Activated naive CD4-positive, alpha-beta T cell treated with anti-CD3 and anti-CD28 coated beads, Interleukin-2, amount 50 U/mL, for 16 hours (primary cell): ENCODE data around the gene TENT4A.
A peak's percentile ranks its signal among the peaks of the same experiment; 100 is the strongest.

ENCODE experiments used
- DNase-seq: peaks from one replicate; pipeline ENCODE4 v3.0.0-alpha.2; 2020

TENT4A gene

DNA sequence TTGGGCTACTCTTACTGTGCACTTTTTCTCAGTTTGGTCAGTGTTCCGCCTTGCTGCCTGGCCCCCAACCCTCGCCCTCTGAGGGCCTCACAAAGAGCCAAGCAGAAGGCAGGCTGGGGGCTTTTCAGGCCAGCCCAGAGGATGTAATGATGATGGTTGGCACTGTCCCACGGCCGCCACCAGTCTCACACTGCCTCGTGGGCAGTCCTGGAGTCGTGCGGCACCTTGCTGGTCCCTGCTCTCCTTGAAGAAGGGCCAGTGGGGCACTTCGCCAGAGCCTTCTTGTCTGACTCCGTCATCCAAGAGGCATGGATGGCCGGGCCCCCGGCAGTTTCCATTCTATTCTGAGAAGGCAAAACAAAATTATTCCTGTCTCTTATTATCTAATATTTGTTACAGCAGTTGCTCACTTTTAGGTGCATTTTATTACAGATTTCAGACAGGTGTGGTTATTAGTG is 21.0 kb downstream of the TENT4A start:
- no peak for DNase-seq

DNA sequence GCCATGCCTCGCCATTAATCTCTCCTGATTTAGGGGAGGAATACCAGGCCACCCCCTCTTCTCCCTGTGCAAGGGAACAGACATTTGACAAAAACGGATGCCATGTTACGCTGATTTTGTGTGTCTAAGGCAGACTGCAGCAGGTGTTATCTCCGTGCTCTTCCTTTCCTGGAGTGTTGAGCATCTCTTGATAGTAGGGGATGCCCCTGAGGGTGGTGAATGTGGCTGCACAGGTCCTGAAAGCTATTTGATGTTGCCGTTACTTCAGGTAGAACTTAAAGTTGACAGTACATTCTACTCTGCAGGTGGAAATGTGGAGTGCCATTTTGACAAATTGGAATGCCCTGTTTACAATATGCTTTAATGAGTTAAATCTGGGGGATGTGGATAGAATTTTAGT is 21.5 kb downstream of the TENT4A start:
- DNase-seq: no peak

- DNase-seq: no peak
These were observed 22.9 kb downstream of the TENT4A start for GRCh38 chr5:6736106-6736505.

DNA sequence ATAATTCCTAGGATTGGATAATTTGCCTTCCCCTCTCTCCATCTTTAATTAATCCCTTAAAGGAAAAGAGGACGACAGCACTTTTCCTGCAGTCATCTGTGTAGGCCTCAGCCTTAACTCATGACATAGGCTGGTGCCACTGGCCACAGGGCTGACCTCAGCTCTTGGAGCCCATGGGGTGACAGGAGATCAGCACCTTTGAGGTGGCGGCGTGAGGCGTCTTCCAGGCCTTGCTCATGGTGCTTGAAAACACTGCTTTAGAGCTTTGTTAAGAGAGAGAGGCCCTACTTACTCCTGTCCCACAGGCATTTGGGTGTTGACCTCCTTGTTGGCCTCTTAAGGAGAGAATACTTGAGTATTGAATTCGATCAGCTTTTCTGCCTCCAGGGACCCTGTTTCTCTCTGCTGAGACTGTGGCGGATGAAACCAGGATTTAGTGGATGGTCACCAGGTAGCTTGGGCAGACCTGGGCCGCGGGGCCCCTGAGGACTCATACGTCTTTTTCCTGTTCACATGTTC is 23.4 kb downstream of the TENT4A start:
- no peak for DNase-seq

DNA sequence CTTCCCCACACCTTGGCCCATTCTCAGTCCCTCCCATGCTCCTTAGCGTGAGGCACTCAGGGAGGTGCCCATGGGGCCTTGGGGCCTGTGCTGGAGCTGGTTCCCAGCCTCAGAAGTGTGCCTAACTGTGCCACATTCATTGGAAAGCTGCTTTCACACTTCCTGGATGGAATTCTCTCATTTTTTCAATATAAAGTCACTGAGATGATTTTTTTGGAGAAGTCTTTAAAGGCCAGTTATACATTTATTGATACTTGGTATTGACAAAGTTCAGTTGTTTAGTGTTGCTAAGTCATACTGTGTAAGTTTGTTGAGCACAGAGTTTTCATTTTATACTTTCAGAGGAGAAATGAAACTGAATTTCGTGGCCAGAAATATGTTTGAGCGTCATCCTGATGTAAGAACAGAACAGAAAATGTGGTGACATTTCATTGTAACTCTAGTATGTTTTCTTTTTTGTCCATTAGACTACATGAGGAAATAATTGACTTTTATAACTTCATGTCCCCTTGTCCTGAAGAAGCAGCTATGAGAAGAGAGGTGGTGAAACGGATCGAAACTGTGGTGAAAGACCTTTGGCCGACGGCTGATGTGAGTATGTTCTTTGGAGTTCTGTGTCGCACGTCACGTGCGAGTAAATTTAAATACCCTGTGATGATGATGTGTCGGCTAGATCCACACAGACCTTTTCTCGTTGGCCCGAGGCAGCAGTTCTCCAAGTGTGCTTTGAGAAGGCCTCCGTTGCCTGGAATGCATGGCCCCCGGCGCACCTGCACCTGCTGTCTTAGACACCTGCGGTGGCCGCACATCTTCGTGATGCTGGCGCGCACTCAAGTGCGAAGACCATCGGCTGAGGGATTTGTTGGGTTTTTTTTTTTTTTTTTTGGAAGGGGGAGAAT is 24.1 kb downstream of the TENT4A start:
- no peak for DNase-seq

GRCh38 chr5:6739603-6740002 is 26.4 kb downstream of the TENT4A start:
- no peak for DNase-seq

DNA sequence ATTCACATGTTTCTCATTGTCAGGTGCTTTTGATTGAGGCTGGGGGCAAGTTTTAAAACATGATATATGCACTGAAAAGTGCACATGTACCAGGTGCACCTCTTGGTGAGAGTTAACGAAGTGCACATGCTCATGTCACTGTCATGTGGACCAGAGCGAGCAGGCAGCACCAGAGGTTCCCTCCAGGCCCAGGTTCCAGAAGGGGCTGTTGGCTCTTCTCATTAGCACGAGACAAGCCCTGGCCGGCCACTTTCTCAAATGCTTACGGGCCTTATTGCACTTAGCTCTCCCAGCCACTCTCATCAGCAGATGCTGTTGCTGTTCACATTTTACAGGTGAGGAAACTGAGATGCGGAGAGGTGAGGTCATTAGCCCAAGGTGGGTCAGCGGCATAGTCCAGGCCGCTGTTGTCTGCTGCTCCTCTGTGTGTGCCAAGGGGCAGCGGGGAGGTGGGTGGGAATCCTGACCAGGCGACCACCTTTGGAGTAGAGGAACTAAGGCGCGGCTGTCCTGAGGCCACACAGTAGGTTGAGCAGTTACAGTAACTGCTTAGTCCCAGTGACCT is 27.4 kb downstream of the TENT4A start:
- no peak for DNase-seq

DNA sequence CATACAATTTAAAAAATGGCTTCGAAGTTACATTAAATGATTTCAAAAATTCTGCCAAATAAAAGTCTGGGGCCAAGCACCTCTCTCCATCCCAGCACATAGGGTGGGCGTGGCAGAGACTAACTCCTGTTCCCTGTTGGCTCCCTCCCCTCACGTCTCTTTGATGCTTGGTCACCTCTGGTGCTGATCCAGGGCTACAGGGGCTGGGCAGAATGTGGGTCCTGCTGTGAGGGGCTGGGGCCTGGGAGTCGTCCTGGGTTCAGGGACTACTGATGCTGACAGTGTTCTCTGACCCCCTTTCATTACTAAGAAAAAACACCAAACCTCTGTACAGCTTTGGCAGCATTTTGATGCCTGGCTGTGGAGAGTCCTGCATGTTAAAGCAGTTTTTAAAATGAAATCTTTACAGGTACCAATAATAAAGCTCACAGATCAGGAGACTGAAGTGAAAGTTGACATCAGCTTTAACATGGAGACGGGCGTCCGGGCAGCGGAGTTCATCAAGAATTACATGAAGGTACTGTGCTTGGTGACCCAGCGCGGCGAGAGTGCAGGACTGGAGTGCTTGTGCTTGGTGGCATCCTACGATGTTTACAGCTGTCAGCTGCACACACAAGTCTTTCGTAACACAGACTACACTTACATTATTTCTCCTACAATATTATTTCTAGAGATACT is 29.0 kb downstream of the TENT4A start:
- DNase-seq: no peak

DNA sequence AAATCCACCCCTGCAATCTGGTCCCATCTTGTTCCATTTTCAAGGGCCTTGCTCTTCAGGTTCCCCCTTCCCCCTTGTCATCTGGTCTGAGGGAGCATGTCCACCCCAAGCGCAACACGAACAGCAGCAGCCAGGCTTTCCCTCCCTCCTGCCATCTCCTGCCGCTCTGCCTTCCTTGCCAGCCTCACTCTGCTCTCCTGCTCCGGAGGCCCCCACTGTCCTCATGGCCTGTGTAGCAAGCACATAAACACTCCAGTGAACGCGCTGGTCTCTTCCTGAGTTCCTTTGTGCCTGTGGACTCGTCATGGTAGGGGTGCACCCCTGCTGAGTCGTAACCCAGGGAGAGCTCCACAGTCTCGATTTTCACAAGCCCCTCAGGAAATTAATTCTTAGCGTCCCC is 29.9 kb downstream of the TENT4A start:
- no peak for DNase-seq

GRCh38 chr5:6744841-6745705 is 31.8 kb downstream of the TENT4A start:
- no peak for DNase-seq

- no peak for DNase-seq
These were observed 32.5 kb downstream of the TENT4A start for GRCh38 chr5:6745706-6746222.

- DNase-seq: no peak
These were observed 33.0 kb downstream of the TENT4A start for GRCh38 chr5:6746244-6746643.

DNA sequence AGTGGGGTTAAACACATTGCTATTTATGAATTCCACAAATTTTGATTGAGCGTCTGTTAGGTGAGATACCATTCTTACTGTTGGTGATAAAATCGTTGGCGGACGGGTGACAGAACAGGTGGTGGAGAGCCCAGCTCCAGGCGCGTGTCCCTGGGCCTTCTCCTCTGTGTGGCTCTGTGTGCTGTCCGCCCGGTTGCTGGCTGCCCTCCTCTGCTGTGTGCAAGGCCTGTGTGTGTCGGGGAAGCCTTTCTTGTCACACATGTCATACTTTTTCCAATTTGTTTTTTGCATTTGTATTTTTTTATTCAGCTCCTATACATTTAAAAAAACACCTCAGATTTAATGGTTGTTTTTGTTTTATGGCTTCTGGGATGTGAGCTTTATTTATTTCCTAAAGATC is 33.9 kb downstream of the TENT4A start:
- no peak for DNase-seq

DNA sequence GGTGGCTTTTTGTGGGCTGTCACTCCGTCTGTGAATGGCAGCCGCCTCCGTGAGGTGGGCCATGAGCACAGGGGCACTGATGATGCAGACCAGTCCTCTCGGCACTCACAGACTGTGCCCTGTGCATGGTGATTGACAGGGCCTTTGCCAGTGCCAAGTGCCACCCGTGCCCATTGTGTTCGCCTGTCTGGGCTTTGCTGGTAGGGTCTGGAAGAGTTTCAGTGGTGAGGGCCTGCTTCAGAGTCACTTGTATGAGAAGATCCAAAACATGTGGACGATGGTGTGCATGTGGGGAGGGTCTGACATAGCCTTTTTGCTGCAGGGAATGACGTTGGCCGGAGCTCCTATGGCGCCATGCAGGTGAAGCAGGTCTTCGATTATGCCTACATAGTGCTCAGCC is 34.9 kb downstream of the TENT4A start:
- DNase-seq: no peak

DNA sequence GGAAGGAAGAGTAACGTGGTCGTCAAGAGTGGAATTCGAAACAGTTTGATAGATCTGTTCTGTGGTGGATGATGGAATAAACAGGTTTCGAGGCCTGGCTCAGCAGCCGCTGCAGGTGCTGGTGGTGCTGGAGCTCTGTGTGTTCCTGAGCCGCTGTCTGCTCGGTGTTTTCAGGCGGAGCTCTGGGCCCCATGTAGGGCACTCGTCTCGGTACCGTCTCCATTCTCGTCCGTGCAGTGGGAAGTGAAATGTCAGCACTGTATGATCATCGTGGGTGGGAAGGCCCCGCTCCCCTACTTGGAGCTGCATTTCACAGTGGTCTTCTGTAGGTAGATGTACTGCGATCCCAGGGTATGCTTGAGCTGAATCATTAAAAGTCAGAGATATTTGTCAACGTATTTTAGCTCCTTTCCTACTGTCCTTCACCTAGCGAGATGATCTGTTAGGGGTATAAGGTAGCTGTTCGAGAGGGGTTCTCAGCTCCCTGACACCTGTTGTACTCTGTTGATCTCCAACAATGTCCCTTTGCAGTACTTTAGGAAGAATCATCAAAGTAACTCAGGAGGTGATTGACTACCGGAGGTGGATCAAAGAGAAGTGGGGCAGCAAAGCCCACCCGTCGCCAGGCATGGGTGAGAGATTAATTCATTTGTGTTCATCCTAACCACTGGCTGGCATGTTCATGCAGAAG is 35.9 kb downstream of the TENT4A start:
- peak; percentile 1 for DNase-seq

DNA sequence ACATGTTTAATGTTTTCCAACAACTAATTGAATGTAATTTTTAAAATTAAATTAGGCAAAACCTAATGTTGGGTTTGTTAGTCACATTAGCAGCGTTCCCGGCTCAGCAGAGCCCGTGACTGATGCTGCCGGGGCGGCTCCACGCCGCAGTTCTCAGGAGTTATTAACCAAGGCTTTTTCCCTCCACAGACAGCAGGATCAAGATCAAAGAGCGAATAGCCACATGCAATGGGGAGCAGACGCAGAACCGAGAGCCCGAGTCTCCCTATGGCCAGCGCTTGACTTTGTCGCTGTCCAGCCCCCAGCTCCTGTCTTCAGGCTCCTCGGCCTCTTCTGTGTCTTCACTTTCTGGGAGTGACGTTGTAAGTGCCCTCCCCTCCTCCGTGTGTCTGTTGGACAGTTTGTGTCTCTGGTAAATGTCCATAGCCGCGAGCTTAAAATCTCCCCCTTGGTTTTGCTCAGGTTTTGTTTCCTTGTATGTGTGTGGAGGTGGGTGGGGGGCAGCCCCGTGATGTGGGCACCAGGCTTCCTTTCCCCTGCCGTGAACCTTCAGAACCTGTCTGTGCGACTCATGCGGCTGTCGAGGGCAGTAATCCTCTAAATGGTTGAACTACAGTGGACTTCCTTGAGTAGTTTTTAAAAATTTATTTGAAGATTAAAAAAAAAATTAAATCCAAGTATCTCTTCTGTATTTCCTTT is 37.1 kb downstream of the TENT4A start:
- peak; percentile 2 for DNase-seq

DNA sequence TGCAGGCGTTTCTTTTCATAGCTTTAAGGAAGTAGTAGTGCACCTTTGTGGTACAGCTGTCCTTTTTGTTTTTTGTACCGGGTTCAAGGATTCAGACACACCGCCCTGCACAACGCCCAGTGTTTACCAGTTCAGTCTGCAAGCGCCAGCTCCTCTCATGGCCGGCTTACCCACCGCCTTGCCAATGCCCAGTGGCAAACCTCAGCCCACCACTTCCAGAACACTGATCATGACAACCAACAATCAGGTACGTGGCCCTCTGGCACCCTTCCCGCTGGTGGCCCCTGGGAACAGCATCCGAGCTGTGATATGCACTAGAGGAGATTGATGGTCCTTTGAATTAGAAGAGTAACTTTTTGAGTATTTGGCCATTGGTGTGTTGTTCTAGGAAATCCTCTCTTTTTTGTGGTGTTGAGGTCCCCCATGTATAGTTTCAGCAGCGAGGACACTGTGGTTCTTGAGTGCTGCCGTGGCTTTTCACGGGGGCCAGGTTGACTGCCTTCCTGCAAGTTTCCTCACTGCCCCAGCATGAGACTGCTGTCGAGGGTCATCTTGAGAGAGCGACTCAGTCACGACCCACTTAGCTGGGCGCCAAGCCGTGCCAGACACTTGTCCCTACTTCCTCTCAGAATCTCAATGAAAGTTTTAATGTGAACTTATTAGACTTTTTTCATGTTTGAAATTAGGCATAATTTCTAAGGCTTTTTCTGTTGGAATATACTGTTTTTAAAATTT is 37.9 kb downstream of the TENT4A start:
- DNase-seq: peak; percentile 3

DNA sequence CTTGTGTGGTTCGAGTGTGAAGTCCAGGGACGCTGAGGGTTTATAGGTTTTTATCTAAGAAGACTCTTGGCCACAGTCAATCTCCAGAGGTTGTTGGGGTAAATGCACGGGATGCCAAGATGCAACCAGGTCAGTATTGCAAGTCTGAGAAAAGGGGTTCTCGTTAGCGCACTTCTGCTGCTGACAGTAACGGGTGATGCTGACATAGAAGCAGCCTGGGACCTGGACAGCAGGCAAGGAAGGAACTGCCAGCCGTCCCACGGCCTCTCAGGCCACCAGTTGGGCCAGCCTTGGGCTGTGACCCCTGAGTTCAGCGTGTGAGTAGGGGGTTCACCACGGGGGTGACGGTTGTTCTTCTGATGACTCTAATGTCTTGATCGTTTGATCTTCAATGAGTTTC is 39.0 kb downstream of the TENT4A start:
- DNase-seq: no peak

DNA sequence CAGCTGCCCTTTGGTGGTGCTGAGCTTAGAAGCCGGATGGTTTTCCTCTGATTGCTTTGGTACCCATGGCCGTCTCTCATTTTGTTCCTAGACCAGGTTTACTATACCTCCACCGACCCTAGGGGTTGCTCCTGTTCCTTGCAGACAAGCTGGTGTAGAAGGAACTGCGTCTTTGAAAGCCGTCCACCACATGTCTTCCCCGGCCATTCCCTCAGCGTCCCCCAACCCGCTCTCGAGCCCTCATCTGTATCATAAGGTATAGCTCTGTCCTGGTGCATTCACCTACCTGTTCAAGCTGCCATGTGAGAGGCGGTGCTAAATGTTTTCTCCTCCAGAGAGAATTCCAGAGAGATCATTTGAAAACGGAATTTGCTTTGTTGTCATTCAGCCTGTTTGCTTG is 39.5 kb downstream of the TENT4A start:
- no peak for DNase-seq

- no peak for DNase-seq
These were observed 40.6 kb downstream of the TENT4A start for GRCh38 chr5:6753851-6754250.
